ENCODE data around the gene MIOS. TPM values are rescaled to one million over a fixed set of nuclear protein-coding genes. Genes with fewer than 3 reads are reported as not detected.

Gene MIOS
- total RNA-seq, 1 donor from 2014 or later: 25.3 TPM

DNA sequence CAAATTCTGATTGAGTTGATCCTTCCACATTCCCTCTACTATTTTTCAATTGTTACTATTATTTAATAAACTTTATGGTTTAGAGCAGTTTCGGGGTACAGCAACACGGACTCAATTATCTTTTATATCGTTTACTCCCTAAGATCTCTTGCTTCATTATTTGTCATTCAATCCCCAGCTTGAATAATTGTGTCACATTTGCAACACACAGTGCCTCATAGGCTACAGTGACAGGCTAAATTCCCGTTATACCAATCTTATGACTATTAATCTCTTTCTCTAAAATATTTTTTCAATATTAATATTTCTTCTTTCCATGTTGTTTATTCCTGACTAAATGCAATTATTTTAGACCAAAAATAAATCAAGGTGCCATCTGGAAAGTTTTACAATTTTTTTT, 27.0 kb upstream of the MIOS start:
- intact Hi-C loops (cut with micrococcal nuclease): loop anchor here (2.0 to 10.0 kb wide), 2 partner anchors 115 to 425 kb away; no protein-coding TSS in a partner anchor

DNA sequence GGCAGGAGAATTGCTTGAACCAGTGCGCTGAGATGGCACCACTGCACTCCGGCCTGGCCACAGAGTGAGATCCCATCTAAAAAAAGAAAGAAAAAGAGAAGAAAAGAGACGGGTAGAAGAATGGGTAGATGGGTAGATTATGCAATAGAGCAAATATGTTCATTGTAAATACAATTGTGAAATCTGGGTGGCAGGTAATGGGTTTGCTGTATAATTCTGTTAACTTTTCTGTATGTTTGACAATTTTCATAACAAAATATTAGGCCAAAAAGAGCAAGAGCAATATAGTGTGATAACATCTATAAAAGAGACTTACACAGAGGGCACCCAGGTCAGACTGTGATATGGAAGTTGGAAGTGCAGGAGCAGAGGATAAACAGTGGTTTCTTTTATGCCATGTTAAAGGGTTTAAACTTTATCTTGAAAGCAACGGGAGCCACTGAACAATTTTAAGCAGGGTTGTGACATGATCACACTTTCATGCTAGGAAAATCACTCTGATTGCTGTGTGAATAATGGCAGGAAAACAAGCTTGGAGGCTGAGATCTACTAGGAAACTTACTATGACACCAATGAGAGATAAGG, 24.3 kb upstream of the MIOS start:
- no peaks in the 10 kb centered on the region for H3K9me3 ChIP-seq (replicated peaks)
- H3K4me1 ChIP-seq: no peaks in the 10 kb centered on the region
- H3K27ac ChIP-seq (replicated peaks): no peak overlapping the region
- no peak for TF ChIP-seq CTCF (IDR thresholded peaks at IDR 0.05; ENCODE audit: borderline replicate concordance)
- intact Hi-C loops (cut with micrococcal nuclease): no loop called here
- H3K4me3 ChIP-seq: no peak overlapping the region
- H3K27me3 ChIP-seq (ENCODE audit: low read depth): peaks cover under 1% of the 10 kb centered on the region
- no peaks in the 10 kb centered on the region for H3K36me3 ChIP-seq
- DNase-seq: no peak

More for the DNA sequence above, 27.0 kb upstream of the MIOS start:
- Histone ChIP-seq H3K4me3 (no peak overlapping the region), H3K9me3 (replicated peaks) (no peaks in the 10 kb centered on the region), H3K27me3 (ENCODE audit: low read depth) (peaks cover 5% of the 10 kb centered on the region), H3K36me3 (no peaks in the 10 kb centered on the region), H3K4me1 (no peaks in the 10 kb centered on the region), H3K27ac (replicated peaks) (no peak overlapping the region)
- TF ChIP-seq CTCF (IDR thresholded peaks at IDR 0.05; ENCODE audit: borderline replicate concordance): no peak
- no peak for DNase-seq

- no peaks in the 10 kb centered on the region for H3K27me3 ChIP-seq (ENCODE audit: low read depth)
- no peaks in the 10 kb centered on the region for H3K4me1 ChIP-seq
- H3K4me3 ChIP-seq: no peak overlapping the region
- intact Hi-C loops (cut with micrococcal nuclease): no loop called here
- TF ChIP-seq CTCF (IDR thresholded peaks at IDR 0.05; ENCODE audit: borderline replicate concordance): no peak
- DNase-seq: no peak
- no peak overlapping the region for H3K27ac ChIP-seq (replicated peaks)
- H3K9me3 ChIP-seq (replicated peaks): no peaks in the 10 kb centered on the region
- H3K36me3 ChIP-seq: no peaks in the 10 kb centered on the region
Observed at GRCh38 chr7:7548407-7548806, 18.3 kb upstream of the MIOS start.

DNA sequence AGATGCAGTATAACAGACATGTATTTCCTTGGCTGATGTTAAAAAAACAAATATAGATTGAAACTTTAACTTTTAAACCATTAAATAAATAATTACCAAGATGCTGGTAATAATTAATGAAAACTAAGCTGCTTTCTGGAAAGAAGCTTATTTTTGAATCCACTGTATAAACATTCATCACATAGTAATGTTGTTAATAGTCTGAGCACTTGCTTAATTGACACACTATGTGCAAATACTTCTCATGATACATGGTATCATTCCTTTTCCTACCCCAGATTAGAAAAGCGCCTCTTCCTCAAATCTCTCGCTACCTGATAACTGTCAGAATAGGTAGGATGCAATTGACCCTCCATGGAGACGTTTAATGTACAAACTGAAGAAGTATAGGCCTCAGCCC, 16.0 kb upstream of the MIOS start:
- H3K36me3 ChIP-seq: no peaks in the 10 kb centered on the region
- H3K27ac ChIP-seq (replicated peaks): no peak overlapping the region
- intact Hi-C loops (cut with micrococcal nuclease): no loop called here
- H3K27me3 ChIP-seq (ENCODE audit: low read depth): no peaks in the 10 kb centered on the region
- H3K4me1 ChIP-seq: peaks cover 6% of the 10 kb centered on the region
- no peak overlapping the region for H3K4me3 ChIP-seq
- no peak for DNase-seq
- no peak for TF ChIP-seq CTCF (IDR thresholded peaks at IDR 0.05; ENCODE audit: borderline replicate concordance)
- H3K9me3 ChIP-seq (replicated peaks): no peaks in the 10 kb centered on the region

DNA sequence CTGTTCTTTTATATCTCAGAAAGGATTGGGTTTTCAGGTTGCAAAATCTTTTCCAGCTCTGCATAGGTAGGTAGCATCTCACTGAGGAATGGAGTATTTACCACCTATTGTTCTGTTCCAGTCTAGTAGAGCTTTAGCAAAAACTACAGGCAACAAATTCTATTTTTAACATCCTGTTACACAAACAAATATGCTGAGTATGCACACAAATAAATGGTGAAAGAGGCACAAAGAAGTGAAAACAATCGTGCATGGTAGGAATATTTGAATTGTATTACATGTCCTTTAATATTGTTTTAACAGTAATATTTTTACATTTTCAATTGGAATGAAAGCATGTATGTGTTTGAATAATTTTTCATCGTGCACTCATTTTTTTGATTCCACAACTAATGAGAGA, 14.5 kb upstream of the MIOS start:
- Histone ChIP-seq H3K36me3 (no peaks in the 10 kb centered on the region), H3K4me1 (peaks cover 6% of the 10 kb centered on the region), H3K27me3 (ENCODE audit: low read depth) (no peaks in the 10 kb centered on the region), H3K27ac (replicated peaks) (no peak overlapping the region), H3K9me3 (replicated peaks) (no peaks in the 10 kb centered on the region), H3K4me3 (no peak overlapping the region)
- TF ChIP-seq CTCF (IDR thresholded peaks at IDR 0.05; ENCODE audit: borderline replicate concordance): no peak
- no peak for DNase-seq
- intact Hi-C loops (cut with micrococcal nuclease): no loop called here
